ENCODE results near the gene NCOA1. TPM values are rescaled to one million over a fixed set of nuclear protein-coding genes. Genes with fewer than 3 reads are reported as not detected.

NCOA1 gene
- polyA plus RNA-seq, 1 donor (not counting 4 experiments of a cell fraction or from before 2014, with no cell fraction given): 5.0 TPM

GRCh38 chr2:24761866-24762265 is 270.8 kb downstream of the NCOA1 start:
- dilution Hi-C loops (cut with MboI; ENCODE audit: extremely low pct_ligation_motif_present, low sequenced_read_pairs): no loop called here
- FAIRE-seq: no peak

GRCh38 chr2:24762518-24762917 is 271.5 kb downstream of the NCOA1 start:
- DNase-seq (ENCODE audit: low read depth, low spot score) (no peak), FAIRE-seq (no peak)
- Histone ChIP-seq H3K9me3 (ENCODE audit: control insufficient read depth, low read depth, low read length) (no peaks in the 10 kb centered on the region), H3K36me3 (ENCODE audit: control insufficient read depth in 2 of 2, extremely low read depth in 1 of 2, insufficient read depth in 2 of 2, low read length in 2 of 2) (peaks cover 0 to 3% of the 10 kb centered on the region in 2 experiments), H3K4me3 (ENCODE audit: control insufficient read depth in 2 of 3, extremely low read depth in 1 of 3, insufficient read depth in 2 of 3, low read depth in 1 of 3, low read length in 3 of 3) (no peak overlapping the region), H3K4me1 (ENCODE audit: control insufficient read depth, extremely low read depth, insufficient read depth, low read length) (no peaks in the 10 kb centered on the region), H3K4me2 (ENCODE audit: control insufficient read depth, extremely low read depth, insufficient read depth, low read depth, low read length) (no peak overlapping the region), H3K9ac (ENCODE audit: control insufficient read depth, extremely low read depth, insufficient read depth, low read length) (no peak overlapping the region), H2AFZ (ENCODE audit: control insufficient read depth, low read length) (no peak overlapping the region), H4K20me1 (ENCODE audit: control insufficient read depth, extremely low read depth, insufficient read depth, low read length) (no peaks in the 10 kb centered on the region), H3K79me2 (ENCODE audit: control insufficient read depth, insufficient read depth, low read length) (no peaks in the 10 kb centered on the region), H3K27me3 (ENCODE audit: control insufficient read depth, extremely low read depth, insufficient read depth, low read length) (no peaks in the 10 kb centered on the region), H3K27ac (ENCODE audit: control insufficient read depth, insufficient read depth, low read length) (no peak overlapping the region), H3K9me1 (ENCODE audit: control insufficient read depth, extremely low read depth, insufficient read depth, low read length) (no peaks in the 10 kb centered on the region)
- no peak for TF ChIP-seq CTCF (optimal IDR thresholded peaks at IDR 0.05 in 1 of 3, IDR thresholded peaks at IDR 0.05 in 1 of 3, conservative IDR thresholded peaks at IDR 0.05 in 1 of 3; ENCODE audit: extremely low read depth in 1 of 3, insufficient read depth in 2 of 3, low read length in 3 of 3)
- no peak for TF ChIP-seq EZH2 (IDR thresholded peaks at IDR 0.05; ENCODE audit: low read length)
- dilution Hi-C loops (cut with MboI; ENCODE audit: extremely low pct_ligation_motif_present, low sequenced_read_pairs): no loop called here

More at GRCh38 chr2:24761866-24762265, 270.8 kb downstream of the NCOA1 start:
- Histone ChIP-seq H3K9me3 (ENCODE audit: control insufficient read depth, low read depth, low read length) (no peaks in the 10 kb centered on the region), H4K20me1 (ENCODE audit: control insufficient read depth, extremely low read depth, insufficient read depth, low read length) (no peaks in the 10 kb centered on the region), H3K27me3 (ENCODE audit: control insufficient read depth, extremely low read depth, insufficient read depth, low read length) (no peaks in the 10 kb centered on the region), H3K9ac (ENCODE audit: control insufficient read depth, extremely low read depth, insufficient read depth, low read length) (no peak overlapping the region), H3K9me1 (ENCODE audit: control insufficient read depth, extremely low read depth, insufficient read depth, low read length) (no peaks in the 10 kb centered on the region), H3K4me1 (ENCODE audit: control insufficient read depth, extremely low read depth, insufficient read depth, low read length) (no peaks in the 10 kb centered on the region), H3K79me2 (ENCODE audit: control insufficient read depth, insufficient read depth, low read length) (no peaks in the 10 kb centered on the region), H3K36me3 (ENCODE audit: control insufficient read depth in 2 of 2, extremely low read depth in 1 of 2, insufficient read depth in 2 of 2, low read length in 2 of 2) (peaks cover 0 to 3% of the 10 kb centered on the region in 2 experiments), H3K4me2 (ENCODE audit: control insufficient read depth, extremely low read depth, insufficient read depth, low read depth, low read length) (no peak overlapping the region), H3K27ac (ENCODE audit: control insufficient read depth, insufficient read depth, low read length) (no peak overlapping the region), H3K4me3 (ENCODE audit: control insufficient read depth in 2 of 3, extremely low read depth in 1 of 3, insufficient read depth in 2 of 3, low read depth in 1 of 3, low read length in 3 of 3) (no peak overlapping the region), H2AFZ (ENCODE audit: control insufficient read depth, low read length) (no peak overlapping the region)
- no peak for DNase-seq (ENCODE audit: low read depth, low spot score)
- TF ChIP-seq CTCF (optimal IDR thresholded peaks at IDR 0.05 in 1 of 3, IDR thresholded peaks at IDR 0.05 in 1 of 3, conservative IDR thresholded peaks at IDR 0.05 in 1 of 3; ENCODE audit: extremely low read depth in 1 of 3, insufficient read depth in 2 of 3, low read length in 3 of 3) (no peak), EZH2 (IDR thresholded peaks at IDR 0.05; ENCODE audit: low read length) (no peak)

All from keratinocyte (primary cell).